ENCODE results near the gene LOXHD1. TPM values are rescaled to one million over a fixed set of nuclear protein-coding genes. Genes with fewer than 3 reads are reported as not detected.

The LOXHD1 gene
- total RNA-seq, 1 experiment from 2014 or later: 0.35 TPM

DNA sequence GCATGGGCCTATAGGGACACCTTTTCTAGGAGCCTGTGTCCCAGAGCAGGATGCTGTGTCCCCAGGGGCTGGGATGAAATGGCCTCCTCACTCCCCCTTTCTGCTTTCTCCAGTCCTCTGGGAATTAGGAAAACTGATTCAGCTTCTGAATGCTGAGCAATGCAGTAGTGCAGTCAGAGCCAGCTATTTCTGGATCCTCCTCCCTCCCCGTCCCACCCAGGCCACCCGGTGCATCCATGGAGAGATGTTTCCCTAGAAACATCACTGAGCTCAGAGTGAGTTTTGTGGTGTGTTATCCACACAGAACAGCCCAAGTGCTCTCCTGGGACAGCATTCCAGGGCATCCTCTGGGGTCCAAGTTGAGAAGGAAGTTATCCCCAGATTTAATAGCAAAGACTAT, 125.5 kb downstream of the LOXHD1 start:
- Mint-ChIP-seq H3K4me1 (no peaks in the 10 kb centered on the region), H3K4me3 (no peak overlapping the region), H3K36me3 (no peaks in the 10 kb centered on the region), H3K9me3 (peaks cover 7% of the 10 kb centered on the region), H3K27me3 (ENCODE audit: low read depth) (no peaks in the 10 kb centered on the region), H3K27ac (no peak overlapping the region)
- CTCF ChIA-PET: interaction anchor here (1.1 to 1.8 kb wide), 3 partner anchors 73 to 137 kb away, joined by 3 to 10 read pairs (median 3); no protein-coding TSS in a partner anchor
- DNase-seq (ENCODE audit: low spot score) (no peak), ATAC-seq (no peak)
- TF ChIP-seq ZNF512 (CRISPR knock-in tag; IDR thresholded peaks at IDR 0.05; ENCODE audit: borderline replicate concordance): no peak
- TF ChIP-seq, protein P1, sequence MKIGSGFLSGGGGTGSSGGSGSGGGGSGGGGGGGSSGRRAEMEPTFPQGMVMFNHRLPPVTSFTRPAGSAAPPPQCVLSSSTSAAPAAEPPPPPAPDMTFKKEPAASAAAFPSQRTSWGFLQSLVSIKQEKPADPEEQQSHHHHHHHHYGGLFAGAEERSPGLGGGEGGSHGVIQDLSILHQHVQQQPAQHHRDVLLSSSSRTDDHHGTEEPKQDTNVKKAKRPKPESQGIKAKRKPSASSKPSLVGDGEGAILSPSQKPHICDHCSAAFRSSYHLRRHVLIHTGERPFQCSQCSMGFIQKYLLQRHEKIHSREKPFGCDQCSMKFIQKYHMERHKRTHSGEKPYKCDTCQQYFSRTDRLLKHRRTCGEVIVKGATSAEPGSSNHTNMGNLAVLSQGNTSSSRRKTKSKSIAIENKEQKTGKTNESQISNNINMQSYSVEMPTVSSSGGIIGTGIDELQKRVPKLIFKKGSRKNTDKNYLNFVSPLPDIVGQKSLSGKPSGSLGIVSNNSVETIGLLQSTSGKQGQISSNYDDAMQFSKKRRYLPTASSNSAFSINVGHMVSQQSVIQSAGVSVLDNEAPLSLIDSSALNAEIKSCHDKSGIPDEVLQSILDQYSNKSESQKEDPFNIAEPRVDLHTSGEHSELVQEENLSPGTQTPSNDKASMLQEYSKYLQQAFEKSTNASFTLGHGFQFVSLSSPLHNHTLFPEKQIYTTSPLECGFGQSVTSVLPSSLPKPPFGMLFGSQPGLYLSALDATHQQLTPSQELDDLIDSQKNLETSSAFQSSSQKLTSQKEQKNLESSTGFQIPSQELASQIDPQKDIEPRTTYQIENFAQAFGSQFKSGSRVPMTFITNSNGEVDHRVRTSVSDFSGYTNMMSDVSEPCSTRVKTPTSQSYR (CRISPR knock-in tag; IDR thresholded peaks at IDR 0.05): no peak
- no peak for TF ChIP-seq SMAD3 (CRISPR knock-in tag; IDR thresholded peaks at IDR 0.05; ENCODE audit: borderline replicate concordance)
- TF ChIP-seq ZNF396 (CRISPR knock-in tag; IDR thresholded peaks at IDR 0.05; ENCODE audit: borderline replicate concordance): no peak
- no peak for TF ChIP-seq EMX1 (CRISPR knock-in tag; IDR thresholded peaks at IDR 0.05)
- TF ChIP-seq, protein P2, sequence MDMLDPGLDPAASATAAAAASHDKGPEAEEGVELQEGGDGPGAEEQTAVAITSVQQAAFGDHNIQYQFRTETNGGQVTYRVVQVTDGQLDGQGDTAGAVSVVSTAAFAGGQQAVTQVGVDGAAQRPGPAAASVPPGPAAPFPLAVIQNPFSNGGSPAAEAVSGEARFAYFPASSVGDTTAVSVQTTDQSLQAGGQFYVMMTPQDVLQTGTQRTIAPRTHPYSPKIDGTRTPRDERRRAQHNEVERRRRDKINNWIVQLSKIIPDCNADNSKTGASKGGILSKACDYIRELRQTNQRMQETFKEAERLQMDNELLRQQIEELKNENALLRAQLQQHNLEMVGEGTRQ (CRISPR knock-in tag; IDR thresholded peaks at IDR 0.05): no peak
- no peak for TF ChIP-seq ZBTB21 (CRISPR knock-in tag; IDR thresholded peaks at IDR 0.05; ENCODE audit: borderline replicate concordance)
- no peak for TF ChIP-seq NFATC4 (CRISPR knock-in tag; IDR thresholded peaks at IDR 0.05)
- TF ChIP-seq MXD4 (CRISPR knock-in tag; IDR thresholded peaks at IDR 0.05; ENCODE audit: borderline replicate concordance): no peak
- no peak for TF ChIP-seq GABPB1 (CRISPR knock-in tag; IDR thresholded peaks at IDR 0.05)
- TF ChIP-seq, protein P3, sequence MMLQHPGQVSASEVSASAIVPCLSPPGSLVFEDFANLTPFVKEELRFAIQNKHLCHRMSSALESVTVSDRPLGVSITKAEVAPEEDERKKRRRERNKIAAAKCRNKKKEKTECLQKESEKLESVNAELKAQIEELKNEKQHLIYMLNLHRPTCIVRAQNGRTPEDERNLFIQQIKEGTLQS (CRISPR knock-in tag; conservative IDR thresholded peaks at IDR 0.05): no peak
- POLR2A ChIA-PET: no interaction called here

DNA sequence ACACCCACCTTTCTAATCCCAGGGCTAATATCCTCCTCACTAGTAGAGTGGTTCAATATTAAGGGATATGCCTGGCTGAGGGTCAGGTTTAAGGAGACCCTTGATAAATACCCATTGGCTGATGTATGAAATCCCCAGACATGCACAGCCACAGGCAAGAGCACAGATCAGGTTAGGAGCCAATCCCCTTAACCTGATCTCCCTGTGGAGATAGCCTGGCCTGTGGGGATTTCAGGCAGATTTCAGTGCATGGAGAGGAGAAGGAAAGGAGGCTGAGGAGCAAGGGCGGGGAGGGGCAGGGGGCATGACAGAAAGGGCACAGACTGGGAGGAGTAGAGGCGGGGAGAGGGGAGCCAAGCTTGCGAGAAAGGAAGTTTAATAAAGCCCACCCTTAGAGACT, 129.0 kb downstream of the LOXHD1 start:
- ChIA-PET CTCF (interaction anchor here (1.2 to 3.3 kb wide), 5 partner anchors 10 to 130 kb away, joined by 4 to 32 read pairs (median 6); partner anchors contain the start of gene LOXHD1), POLR2A (no interaction called here)
- H3K9me3 Mint-ChIP-seq: no peaks in the 10 kb centered on the region
- H3K27me3 Mint-ChIP-seq (ENCODE audit: low read depth): no peaks in the 10 kb centered on the region
- no peaks in the 10 kb centered on the region for H3K4me1 Mint-ChIP-seq
- no peak overlapping the region for H3K4me3 Mint-ChIP-seq
- peak overlapping the region; percentile 45; the same call in 1 of the 2 replicates for H3K27ac Mint-ChIP-seq
- no peaks in the 10 kb centered on the region for H3K36me3 Mint-ChIP-seq
- DNase-seq (ENCODE audit: low spot score) (no peak), ATAC-seq (no peak)
- TF ChIP-seq, protein P4, sequence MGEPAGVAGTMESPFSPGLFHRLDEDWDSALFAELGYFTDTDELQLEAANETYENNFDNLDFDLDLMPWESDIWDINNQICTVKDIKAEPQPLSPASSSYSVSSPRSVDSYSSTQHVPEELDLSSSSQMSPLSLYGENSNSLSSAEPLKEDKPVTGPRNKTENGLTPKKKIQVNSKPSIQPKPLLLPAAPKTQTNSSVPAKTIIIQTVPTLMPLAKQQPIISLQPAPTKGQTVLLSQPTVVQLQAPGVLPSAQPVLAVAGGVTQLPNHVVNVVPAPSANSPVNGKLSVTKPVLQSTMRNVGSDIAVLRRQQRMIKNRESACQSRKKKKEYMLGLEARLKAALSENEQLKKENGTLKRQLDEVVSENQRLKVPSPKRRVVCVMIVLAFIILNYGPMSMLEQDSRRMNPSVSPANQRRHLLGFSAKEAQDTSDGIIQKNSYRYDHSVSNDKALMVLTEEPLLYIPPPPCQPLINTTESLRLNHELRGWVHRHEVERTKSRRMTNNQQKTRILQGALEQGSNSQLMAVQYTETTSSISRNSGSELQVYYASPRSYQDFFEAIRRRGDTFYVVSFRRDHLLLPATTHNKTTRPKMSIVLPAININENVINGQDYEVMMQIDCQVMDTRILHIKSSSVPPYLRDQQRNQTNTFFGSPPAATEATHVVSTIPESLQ (CRISPR knock-in tag; IDR thresholded peaks at IDR 0.05): no peak
- TF ChIP-seq ZNF263 (CRISPR knock-in tag; IDR thresholded peaks at IDR 0.05; ENCODE audit: low read depth) (no peak), TP53 (CRISPR knock-in tag; IDR thresholded peaks at IDR 0.05) (no peak), NFE2L1 (CRISPR knock-in tag; IDR thresholded peaks at IDR 0.05) (no peak), ATF1 (CRISPR knock-in tag; IDR thresholded peaks at IDR 0.05) (no peak), GRHL2 (CRISPR knock-in tag; IDR thresholded peaks at IDR 0.05; ENCODE audit: insufficient replicate concordance, severe bottlenecking) (no peak), GABPB1 (CRISPR knock-in tag; IDR thresholded peaks at IDR 0.05) (no peak), ESRRA (CRISPR knock-in tag; IDR thresholded peaks at IDR 0.05; ENCODE audit: borderline replicate concordance) (no peak), PREB (CRISPR knock-in tag; IDR thresholded peaks at IDR 0.05; ENCODE audit: borderline replicate concordance) (no peak)
- TF ChIP-seq, protein P5, sequence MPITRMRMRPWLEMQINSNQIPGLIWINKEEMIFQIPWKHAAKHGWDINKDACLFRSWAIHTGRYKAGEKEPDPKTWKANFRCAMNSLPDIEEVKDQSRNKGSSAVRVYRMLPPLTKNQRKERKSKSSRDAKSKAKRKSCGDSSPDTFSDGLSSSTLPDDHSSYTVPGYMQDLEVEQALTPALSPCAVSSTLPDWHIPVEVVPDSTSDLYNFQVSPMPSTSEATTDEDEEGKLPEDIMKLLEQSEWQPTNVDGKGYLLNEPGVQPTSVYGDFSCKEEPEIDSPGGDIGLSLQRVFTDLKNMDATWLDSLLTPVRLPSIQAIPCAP (CRISPR knock-in tag; IDR thresholded peaks at IDR 0.05): no peak
- TF ChIP-seq, protein P6, sequence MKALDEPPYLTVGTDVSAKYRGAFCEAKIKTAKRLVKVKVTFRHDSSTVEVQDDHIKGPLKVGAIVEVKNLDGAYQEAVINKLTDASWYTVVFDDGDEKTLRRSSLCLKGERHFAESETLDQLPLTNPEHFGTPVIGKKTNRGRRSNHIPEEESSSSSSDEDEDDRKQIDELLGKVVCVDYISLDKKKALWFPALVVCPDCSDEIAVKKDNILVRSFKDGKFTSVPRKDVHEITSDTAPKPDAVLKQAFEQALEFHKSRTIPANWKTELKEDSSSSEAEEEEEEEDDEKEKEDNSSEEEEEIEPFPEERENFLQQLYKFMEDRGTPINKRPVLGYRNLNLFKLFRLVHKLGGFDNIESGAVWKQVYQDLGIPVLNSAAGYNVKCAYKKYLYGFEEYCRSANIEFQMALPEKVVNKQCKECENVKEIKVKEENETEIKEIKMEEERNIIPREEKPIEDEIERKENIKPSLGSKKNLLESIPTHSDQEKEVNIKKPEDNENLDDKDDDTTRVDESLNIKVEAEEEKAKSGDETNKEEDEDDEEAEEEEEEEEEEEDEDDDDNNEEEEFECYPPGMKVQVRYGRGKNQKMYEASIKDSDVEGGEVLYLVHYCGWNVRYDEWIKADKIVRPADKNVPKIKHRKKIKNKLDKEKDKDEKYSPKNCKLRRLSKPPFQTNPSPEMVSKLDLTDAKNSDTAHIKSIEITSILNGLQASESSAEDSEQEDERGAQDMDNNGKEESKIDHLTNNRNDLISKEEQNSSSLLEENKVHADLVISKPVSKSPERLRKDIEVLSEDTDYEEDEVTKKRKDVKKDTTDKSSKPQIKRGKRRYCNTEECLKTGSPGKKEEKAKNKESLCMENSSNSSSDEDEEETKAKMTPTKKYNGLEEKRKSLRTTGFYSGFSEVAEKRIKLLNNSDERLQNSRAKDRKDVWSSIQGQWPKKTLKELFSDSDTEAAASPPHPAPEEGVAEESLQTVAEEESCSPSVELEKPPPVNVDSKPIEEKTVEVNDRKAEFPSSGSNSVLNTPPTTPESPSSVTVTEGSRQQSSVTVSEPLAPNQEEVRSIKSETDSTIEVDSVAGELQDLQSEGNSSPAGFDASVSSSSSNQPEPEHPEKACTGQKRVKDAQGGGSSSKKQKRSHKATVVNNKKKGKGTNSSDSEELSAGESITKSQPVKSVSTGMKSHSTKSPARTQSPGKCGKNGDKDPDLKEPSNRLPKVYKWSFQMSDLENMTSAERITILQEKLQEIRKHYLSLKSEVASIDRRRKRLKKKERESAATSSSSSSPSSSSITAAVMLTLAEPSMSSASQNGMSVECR (CRISPR knock-in tag; IDR thresholded peaks at IDR 0.05; ENCODE audit: borderline replicate concordance): no peak
